SK-N-MC (cell line): ENCODE measurements around the gene NCKAP5.

Source experiments
- DNase-seq: peaks from one replicate; pipeline ENCODE4 v3.0.0-alpha.2; 2011; ENCODE audit warnings: low read depth, low spot score
- H3K27ac ChIP-seq: fragments of 200-600 bp; sonication (generic); 2 replicates; pipeline ENCODE4 v1.5.1; 2016; ENCODE audit warnings: mixed run types
- H3K36me3 ChIP-seq: fragments of 200-600 bp; sonication (generic); 2 replicates; pipeline ENCODE4 v1.6.1; 2017; ENCODE audit warnings: antibody characterized with exemption, low read length, mixed read lengths; ENCODE audit not compliant: insufficient read depth
- H3K4me3 ChIP-seq: fragments of 200-600 bp; sonication (generic); 2 replicates; pipeline ENCODE4 v1.5.1; 2016
- H3K9ac ChIP-seq: fragments of 200-600 bp; sonication (generic); 2 replicates; pipeline ENCODE4 v1.8.0; 2017; ENCODE audit warnings: mixed run types, mixed read lengths; ENCODE audit not compliant: insufficient read length
- H3K9me3 ChIP-seq: fragments of 200-600 bp; sonication (generic); 2 replicates; pipeline ENCODE4 v1.6.1; 2017; ENCODE audit warnings: low read depth, mild to moderate bottlenecking, antibody characterized with exemption, low read length, moderate library complexity, mixed read lengths
- EZH2 ChIP-seq: fragments of 200-600 bp; sonication (generic); IDR thresholded peaks from one replicate; pipeline ENCODE4 v1.6.1; 2017; ENCODE audit warnings: antibody characterized with exemption
- FOXP2 ChIP-seq: optimal IDR thresholded peaks from 2 replicates; pipeline ENCODE3; 2011; ENCODE audit warnings: mild to moderate bottlenecking, moderate library complexity; ENCODE audit not compliant: insufficient read depth; ENCODE audit errors: extremely low read length, control extremely low read depth
- POLR2AphosphoS5 ChIP-seq: IDR thresholded peaks from 2 replicates; pipeline ENCODE4 v1.6.1; 2012; ENCODE audit warnings: mild to moderate bottlenecking, low read depth, low read length, borderline replicate concordance

NCKAP5 gene

GRCh38 chr2:133342286-133343017, 225.8 kb downstream of the NCKAP5 start:
- H3K27ac ChIP-seq: no peak overlapping the region
- H3K9me3 ChIP-seq: no peaks in the 10 kb centered on the region
- no peaks in the 10 kb centered on the region for H3K36me3 ChIP-seq
- H3K9ac ChIP-seq: no peak overlapping the region
- DNase-seq: no peak
- H3K4me3 ChIP-seq: no peak overlapping the region
- TF ChIP-seq EZH2 (no peak), FOXP2 (no peak), POLR2AphosphoS5 (no peak)

GRCh38 chr2:133341575-133341974, 226.7 kb downstream of the NCKAP5 start:
- H3K4me3 ChIP-seq: no peak overlapping the region
- no peaks in the 10 kb centered on the region for H3K9me3 ChIP-seq
- no peak overlapping the region for H3K27ac ChIP-seq
- no peak overlapping the region for H3K9ac ChIP-seq
- no peaks in the 10 kb centered on the region for H3K36me3 ChIP-seq
- TF ChIP-seq EZH2: no peak
- no peak for TF ChIP-seq POLR2AphosphoS5
- no peak for TF ChIP-seq FOXP2
- DNase-seq: no peak

- Histone ChIP-seq H3K27ac (no peak overlapping the region), H3K9ac (no peak overlapping the region), H3K9me3 (no peaks in the 10 kb centered on the region), H3K36me3 (no peaks in the 10 kb centered on the region), H3K4me3 (no peak overlapping the region)
- TF ChIP-seq EZH2 (no peak), POLR2AphosphoS5 (no peak), FOXP2 (no peak)
- DNase-seq: no peak
These were observed 230.0 kb downstream of the NCKAP5 start for GRCh38 chr2:133338224-133338623.

GRCh38 chr2:133334923-133335322, 233.3 kb downstream of the NCKAP5 start:
- H3K4me3 ChIP-seq: no peak overlapping the region
- DNase-seq: no peak
- TF ChIP-seq FOXP2 (no peak), EZH2 (no peak)
- H3K9me3 ChIP-seq: no peaks in the 10 kb centered on the region
- no peak overlapping the region for H3K27ac ChIP-seq
- no peaks in the 10 kb centered on the region for H3K36me3 ChIP-seq
- H3K9ac ChIP-seq: no peak overlapping the region

- no peak for DNase-seq
These were observed 235.1 kb downstream of the NCKAP5 start for GRCh38 chr2:133333181-133333580.

GRCh38 chr2:133331436-133331835, 236.8 kb downstream of the NCKAP5 start:
- no peak overlapping the region for H3K27ac ChIP-seq
- TF ChIP-seq FOXP2 (no peak), EZH2 (no peak), POLR2AphosphoS5 (no peak)
- H3K9ac ChIP-seq: no peak overlapping the region
- no peaks in the 10 kb centered on the region for H3K9me3 ChIP-seq
- H3K36me3 ChIP-seq: no peaks in the 10 kb centered on the region
- no peak for DNase-seq
- no peak overlapping the region for H3K4me3 ChIP-seq

More at GRCh38 chr2:133333181-133333580, 235.1 kb downstream of the NCKAP5 start:
- H3K9me3 ChIP-seq: no peaks in the 10 kb centered on the region
- TF ChIP-seq POLR2AphosphoS5 (no peak), FOXP2 (no peak), EZH2 (no peak)
- H3K36me3 ChIP-seq: no peaks in the 10 kb centered on the region
- no peak overlapping the region for H3K9ac ChIP-seq
- no peak overlapping the region for H3K4me3 ChIP-seq
- H3K27ac ChIP-seq: no peak overlapping the region

GRCh38 chr2:133326652-133327397, 241.4 kb downstream of the NCKAP5 start:
- Histone ChIP-seq H3K9ac (no peak overlapping the region), H3K9me3 (no peaks in the 10 kb centered on the region), H3K36me3 (no peaks in the 10 kb centered on the region), H3K4me3 (no peak overlapping the region), H3K27ac (no peak overlapping the region)
- TF ChIP-seq FOXP2 (no peak), EZH2 (no peak), POLR2AphosphoS5 (no peak)
- no peak for DNase-seq

- Histone ChIP-seq H3K9ac (no peak overlapping the region), H3K9me3 (no peaks in the 10 kb centered on the region), H3K4me3 (no peak overlapping the region), H3K27ac (no peak overlapping the region), H3K36me3 (no peaks in the 10 kb centered on the region)
- TF ChIP-seq FOXP2 (no peak), POLR2AphosphoS5 (no peak), EZH2 (no peak)
- DNase-seq: no peak
These were observed 244.1 kb downstream of the NCKAP5 start for GRCh38 chr2:133324150-133324561.
